ENCODE measurements around the gene CPXM1. TPM values are rescaled to one million over a fixed set of nuclear protein-coding genes. Genes with fewer than 3 reads are reported as not detected.
A peak's percentile ranks its signal among the peaks of the same experiment; 100 is the strongest.
"Not testable (repeated sequence)": the region's sequence is repeated elsewhere in the genome, so short reads cannot be mapped to it uniquely, and the experiment has no call there.

Gene CPXM1
- total RNA-seq, 1 experiment from 2014 or later, result not detected

GRCh38 chr20:2820896-2821869 is 20.8 kb upstream of the CPXM1 start:
- no peak for DNase-seq (ENCODE audit: low read depth)

GRCh38 chr20:2820084-2820895 is 19.9 kb upstream of the CPXM1 start:
- peak; percentile 40 for DNase-seq (ENCODE audit: low read depth)

DNA sequence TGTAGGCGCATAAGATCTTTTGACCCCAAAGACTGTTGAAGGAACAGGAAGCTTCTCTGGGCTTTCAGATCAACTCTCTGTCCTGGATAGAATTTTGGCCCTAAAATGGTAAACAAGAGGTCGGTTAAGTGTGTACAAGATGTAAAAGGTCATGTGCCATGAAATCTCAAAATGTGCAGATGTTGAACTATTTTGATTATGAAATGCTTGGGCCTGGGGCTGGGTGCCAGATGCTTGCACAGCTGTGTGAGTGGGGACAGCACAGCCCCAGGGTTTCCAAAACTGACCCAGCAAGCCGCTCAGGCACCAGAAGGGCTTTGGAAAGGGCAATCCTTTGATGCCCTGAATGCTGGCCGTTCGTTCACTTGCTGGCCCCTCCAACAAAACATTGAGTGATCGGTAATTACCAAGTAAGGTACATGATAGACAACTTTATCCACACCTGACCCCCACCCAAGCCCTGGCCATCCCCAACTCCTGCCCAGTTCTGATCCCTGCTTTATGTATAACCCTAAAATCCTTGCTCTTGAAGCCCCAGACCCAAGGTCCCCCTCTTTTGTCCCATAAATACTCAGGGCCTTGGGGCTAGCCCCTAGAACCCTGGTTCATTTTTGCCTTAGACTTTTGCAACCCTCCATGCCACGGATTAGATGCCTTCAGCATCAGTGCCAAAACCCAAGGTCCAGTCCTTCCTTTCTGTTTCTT is 17.6 kb upstream of the CPXM1 start:
- no peak for DNase-seq (ENCODE audit: low read depth)

- no peak for DNase-seq (ENCODE audit: low read depth)
Observed at GRCh38 chr20:2817341-2817726, 16.9 kb upstream of the CPXM1 start.

DNA sequence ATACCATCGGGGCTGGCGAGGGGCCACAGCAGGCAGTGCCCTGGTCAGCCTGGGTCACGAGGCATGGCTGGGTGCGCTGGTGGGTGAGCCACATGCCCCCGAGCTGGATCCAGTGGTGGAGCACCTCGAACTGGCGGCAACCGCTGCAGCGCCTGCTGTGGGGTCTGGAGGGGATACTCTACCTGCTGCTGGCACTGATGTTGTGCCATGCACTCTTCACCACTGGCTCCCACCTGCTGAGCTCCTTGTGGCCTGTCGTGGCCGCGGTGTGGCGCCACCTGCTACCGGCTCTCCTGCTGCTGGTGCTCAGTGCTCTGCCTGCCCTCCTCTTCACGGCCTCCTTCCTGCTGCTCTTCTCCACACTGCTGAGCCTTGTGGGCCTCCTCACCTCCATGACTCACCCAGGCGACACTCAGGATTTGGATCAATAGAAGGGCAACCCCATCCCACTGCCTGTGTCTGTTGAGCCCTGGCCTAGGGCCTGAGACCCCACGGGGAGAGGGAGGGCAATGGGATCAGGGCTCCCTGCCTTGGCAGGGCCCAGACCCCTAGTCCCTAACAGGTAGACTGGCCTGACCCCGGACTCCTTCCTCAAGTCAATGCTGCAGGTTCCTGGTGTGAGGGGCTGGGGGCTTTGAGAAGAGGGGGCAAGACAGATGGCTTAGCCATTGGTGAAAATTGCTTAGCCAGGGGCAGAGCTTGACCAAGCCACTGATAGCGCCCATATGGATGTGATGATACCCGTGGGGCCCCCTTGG is 16.3 kb upstream of the CPXM1 start:
- no peak for DNase-seq (ENCODE audit: low read depth)

- DNase-seq (ENCODE audit: low read depth), result no peak
Observed at GRCh38 chr20:2816030-2816582, 15.7 kb upstream of the CPXM1 start, which contains the start of gene TMEM239. TSS of gene TMEM239 (plus strand) at chr20:2816364. CDS start at chr20:2816555, 191 bp downstream.

GRCh38 chr20:2815242-2815900 is 14.9 kb upstream of the CPXM1 start:
- no peak for DNase-seq (ENCODE audit: low read depth)

GRCh38 chr20:2814587-2815051 is 14.2 kb upstream of the CPXM1 start, which contains the start of gene C20orf141:
TSS of gene C20orf141 (plus strand) at chr20:2814987. CDS start at chr20:2815185, 198 bp downstream.
- peak; percentile 99 for DNase-seq (ENCODE audit: low read depth)

DNA sequence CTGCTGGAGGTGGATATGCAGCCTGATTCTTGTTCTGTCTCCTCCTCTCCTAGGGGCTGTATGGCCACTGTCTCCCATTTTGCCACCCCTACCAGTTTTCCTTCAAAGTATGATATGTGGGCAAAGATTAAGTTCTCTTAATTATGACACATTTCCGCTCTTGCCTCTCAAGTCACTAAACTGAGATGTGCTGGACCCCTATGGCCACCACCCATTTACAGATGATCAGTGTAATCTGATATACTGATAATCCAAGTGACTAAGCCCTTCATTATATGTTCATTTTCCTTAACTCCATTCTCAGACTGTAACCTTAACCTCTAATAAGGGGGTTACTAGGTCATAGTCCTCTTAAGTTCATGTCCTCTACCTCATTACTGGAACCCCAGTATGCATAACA is 13.6 kb upstream of the CPXM1 start:
- peak; percentile 47 for DNase-seq (ENCODE audit: low read depth)

DNA sequence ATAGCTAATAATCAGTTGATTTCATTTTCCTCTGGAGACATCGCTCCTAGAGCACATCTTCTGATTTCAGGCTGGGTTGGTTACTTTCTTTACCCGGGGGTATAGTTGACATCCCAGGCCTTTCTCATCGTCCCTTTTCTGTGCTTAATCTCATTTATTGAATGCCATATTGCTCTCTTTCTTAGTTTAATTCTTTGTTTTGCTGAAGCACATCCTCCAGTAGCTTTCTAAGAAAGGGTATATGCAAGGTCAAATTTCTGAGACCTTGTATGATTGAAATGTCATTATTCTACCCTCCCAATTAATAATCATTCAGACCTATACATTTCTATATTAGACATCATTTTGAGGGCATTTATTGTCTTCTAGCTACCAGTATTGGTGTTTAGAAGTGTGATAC is 11.8 kb upstream of the CPXM1 start:
- DNase-seq (ENCODE audit: low read depth), result no peak

DNA sequence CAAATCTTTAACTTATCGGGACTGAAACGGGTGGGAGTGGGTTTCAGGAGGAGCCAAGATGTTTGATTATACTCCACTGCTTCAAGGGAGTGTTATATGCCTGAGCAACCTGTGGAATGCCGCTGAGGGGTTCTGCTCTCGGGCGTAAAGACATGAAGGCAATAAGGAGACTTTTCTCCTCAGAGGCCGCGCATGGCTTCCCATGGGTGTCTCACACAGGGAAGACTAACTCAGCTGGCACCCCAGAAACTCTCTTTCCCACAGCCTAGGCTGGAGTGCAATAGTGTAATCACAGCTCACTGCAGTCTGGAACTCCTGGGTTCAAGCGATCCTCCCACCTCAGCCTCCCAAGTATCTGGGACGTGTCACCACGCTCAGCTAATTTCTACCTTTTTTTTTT is 9.3 kb upstream of the CPXM1 start:
- DNase-seq (ENCODE audit: low read depth), result no peak

DNA sequence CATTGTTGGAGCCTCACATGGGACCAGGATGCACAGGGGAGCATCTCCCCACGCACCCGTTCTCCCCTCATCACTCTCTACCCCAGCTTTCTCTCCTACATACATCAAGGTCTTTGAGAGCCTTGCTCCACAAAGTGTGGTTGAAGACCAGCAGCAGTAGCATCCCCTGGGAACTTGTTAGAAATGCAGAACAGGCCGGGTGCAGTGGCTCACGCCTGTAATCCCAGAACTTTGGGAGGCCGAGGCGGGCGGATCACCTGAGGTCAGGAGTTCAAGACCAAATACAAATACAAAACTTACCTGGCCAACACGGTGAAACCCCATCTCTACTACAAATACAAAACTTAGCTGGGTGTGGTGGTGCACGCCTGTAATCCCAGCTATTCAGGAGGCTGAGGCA is 7.5 kb upstream of the CPXM1 start:
- not testable (repeated sequence) for DNase-seq (ENCODE audit: low read depth)

GRCh38 chr20:2807019-2807418 is 6.6 kb upstream of the CPXM1 start:
- DNase-seq (ENCODE audit: low read depth), result no peak

DNA sequence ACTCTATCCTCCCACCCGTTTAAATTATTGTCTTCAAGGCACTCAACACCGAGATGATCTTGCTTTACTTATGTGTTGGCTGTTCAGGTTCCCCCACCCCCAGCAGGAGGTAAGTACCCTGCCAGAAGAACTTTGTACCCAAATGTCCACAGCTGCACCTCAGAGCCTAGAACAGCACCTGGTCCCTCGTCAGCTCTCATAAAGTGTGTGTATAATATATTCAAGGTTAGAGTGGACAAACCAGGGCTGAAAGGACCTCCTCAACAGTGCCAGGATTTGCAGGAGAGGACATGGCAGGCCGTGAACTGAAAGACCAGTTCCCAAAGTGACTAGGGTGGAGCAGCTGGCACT is 5.9 kb upstream of the CPXM1 start:
- DNase-seq (ENCODE audit: low read depth), result no peak

DNA sequence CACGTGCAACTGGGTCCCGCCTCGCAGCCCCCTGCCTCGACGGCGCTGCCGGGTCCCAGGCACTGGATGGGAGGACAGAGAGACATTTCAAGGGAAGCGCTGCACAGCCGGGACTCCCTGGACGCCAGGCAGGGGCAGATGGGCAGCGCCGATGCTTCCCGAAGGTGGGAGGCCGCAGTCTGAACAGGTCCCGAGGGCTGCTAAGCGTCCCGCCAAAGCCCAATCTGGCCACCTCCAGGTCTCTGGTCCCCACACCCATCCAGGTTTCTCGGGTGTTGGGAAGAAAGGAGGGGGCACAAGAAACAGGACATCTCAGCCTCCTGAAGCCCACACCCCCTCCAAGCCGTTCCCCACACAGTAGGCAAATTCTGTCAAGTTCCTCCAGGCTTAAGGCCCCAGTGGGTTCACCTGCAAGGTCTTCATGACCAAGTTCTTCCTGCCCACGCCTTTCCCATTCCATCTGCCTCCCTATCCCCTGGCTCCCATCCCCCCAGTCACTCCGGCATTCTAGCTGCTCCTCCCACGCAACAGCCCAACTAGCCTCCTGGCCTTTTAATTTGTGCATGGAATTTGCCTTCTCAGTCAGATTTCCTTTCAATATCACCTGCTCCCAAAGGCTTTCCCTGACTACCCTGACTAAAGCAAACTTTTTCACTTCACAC is 5.4 kb upstream of the CPXM1 start:
- DNase-seq (ENCODE audit: low read depth), result no peak

DNA sequence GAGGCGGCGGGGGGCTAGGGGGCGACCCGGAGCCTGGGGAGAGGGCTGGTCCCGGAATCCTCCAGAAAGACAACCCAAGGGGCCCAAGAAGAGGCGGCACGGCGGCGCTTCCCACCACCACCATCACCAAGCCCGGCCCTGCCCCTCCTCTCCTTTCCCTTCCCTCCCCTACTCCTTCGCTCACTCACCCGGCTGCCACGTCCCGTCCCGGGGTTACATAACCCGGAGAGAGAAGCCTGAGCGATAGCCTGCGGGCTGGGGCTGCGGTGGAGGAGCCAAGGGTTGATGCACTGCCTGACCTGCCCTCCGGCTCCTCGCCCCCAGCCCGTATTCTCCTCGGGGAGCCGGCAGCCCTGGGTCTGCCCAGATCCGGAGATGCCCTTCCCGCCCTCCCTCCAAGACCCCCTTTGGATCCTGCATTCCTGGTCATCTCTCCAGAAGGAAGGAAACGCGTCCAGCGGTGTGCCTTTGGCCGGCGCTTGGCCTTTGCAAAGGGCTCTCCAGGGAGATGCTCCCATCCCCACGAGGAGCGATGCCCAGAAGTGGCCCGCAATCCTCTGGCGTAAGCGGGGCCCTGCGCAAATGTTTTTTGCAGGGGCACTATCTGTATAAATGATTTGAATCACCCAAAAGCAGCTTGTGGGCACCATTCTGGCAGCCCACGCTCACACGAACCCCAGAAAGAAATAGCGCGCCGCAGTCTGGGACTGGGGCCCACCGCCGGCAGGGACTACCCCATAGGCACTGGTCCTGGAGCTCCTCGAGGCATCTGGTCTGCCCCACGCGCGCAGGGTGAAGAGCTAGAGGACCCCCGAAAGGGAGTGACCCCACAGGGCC is 4.6 kb upstream of the CPXM1 start:
- DNase-seq (ENCODE audit: low read depth), result no peak

DNA sequence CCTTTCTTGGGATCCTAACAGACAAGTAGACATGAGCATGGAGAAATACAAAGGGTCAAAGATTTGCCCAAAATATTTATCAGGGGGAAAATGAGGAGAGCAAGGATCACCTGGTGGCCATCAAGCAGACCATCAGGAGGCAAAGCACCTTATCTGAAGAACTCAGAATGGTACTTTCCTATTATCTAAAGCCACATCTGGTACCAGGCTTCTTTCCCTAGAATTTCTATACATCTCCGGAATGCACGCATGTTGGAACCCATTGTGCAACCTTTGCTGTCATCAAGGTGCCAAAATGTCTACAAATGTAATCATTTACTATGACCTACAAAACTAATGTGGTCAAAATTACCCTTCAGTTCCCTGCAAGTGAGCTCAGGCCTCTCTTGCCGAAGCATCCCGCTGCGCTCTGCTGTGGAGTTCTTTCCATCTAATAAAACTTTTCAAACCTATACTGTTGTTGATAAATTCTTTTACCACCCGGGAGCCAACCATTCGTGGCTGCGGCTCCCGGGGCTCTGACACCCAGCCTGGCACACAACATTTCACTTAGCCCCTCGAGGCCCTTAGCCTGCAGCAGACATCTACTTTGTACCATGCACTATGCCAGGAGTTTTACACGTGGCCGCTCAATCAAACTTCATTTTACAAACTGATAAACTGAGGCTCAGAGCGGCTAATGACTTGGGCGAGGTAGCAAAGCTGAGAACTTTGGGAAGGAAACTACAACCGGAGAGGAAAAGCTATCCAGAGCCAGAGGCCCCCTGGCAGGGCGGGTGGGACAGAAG is 3.8 kb upstream of the CPXM1 start:
- no peak for DNase-seq (ENCODE audit: low read depth)

DNA sequence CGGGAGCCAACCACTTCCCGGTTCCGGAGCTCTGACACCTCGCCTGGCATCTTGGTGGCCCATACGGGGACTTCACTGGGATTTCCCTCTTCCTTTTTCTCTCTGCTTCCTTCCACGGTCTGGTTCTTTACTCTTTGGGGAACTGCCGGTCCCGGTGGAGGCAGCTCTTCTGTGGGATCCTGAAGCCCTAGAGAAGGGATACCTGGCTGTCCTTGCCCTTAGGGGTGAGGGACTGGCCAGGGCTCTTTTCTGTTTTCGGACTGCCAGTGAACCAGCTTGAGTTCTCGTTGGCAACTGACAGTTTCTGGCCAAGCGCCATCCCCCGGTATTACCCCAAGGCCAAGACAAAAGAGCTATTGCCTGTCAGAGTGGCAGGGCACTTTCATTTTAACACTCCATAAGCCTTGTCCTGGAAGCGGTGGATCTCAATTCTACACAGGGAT is 880 bp upstream of the CPXM1 start:
- DNase-seq (ENCODE audit: low read depth), result peak; percentile 33
